ENCODE data around the gene RAD51B.

GRCh38 chr14:67911562-67911961 lies 92.0 kb downstream of the RAD51B start:
- no peak for TF ChIP-seq EZH2 (IDR thresholded peaks at IDR 0.05)
- no peak for TF ChIP-seq CTCF (IDR thresholded peaks at IDR 0.05 in 2 of 3, conservative IDR thresholded peaks at IDR 0.05 in 1 of 3; ENCODE audit: borderline replicate concordance in 1 of 3, insufficient read depth in 1 of 3, low read depth in 2 of 3, low read length in 2 of 3)
- TF ChIP-seq TCF7L2 (IDR thresholded peaks at IDR 0.05; ENCODE audit: borderline replicate concordance, extremely low read depth, insufficient read depth, insufficient read length): no peak

Measured in HCT116 (cell line).